Lung (tissue), 12 donors: ENCODE measurements around the gene GSPT1. TPM values are rescaled to one million over a fixed set of nuclear protein-coding genes. Genes with fewer than 3 reads are reported as not detected.

Source experiments
- ATAC-seq: fragments of 200-7000 bp; cut with Tn5 transposase; one replicate; pipeline ENCODE4 v1.9.1; 2020; ENCODE audit warnings: moderate number of reproducible peaks; ENCODE audit not compliant: insufficient read depth, low FRiP score
- DNase-seq, 3 donors: peaks; one replicate each; pipeline ENCODE4 v3.0.0-alpha.2; 2013 to 2017
- H3K27ac ChIP-seq, 2 donors: one replicate each; pipeline ENCODE4 v1.5.1; 2013; ENCODE audit warnings: mild to moderate bottlenecking in 2 of 2, moderate library complexity in 2 of 2, control low read depth in 1 of 2, inconsistent platforms in 1 of 2, low read depth in 1 of 2, low read length in 1 of 2
- H3K27me3 ChIP-seq, 3 donors: one replicate each; pipeline ENCODE4 v1.5.1; 2013; ENCODE audit warnings: low read length in 2 of 3; ENCODE audit not compliant: control insufficient read depth in 3 of 3, insufficient read depth in 3 of 3
- H3K36me3 ChIP-seq, 4 donors: one replicate each; pipeline ENCODE4 v1.5.1; 2013; ENCODE audit warnings: low read length in 4 of 4, mild to moderate bottlenecking in 1 of 4, moderate library complexity in 1 of 4; ENCODE audit not compliant: control insufficient read depth in 4 of 4, insufficient read depth in 4 of 4
- H3K4me1 ChIP-seq, 5 donors: one replicate each; pipeline ENCODE4 v1.5.1; 2013; ENCODE audit warnings: low read length in 5 of 5, mild to moderate bottlenecking in 2 of 5, moderate library complexity in 1 of 5; ENCODE audit not compliant: control insufficient read depth in 5 of 5, insufficient read depth in 5 of 5
- H3K4me3 ChIP-seq: one replicate; pipeline ENCODE4 v1.5.1; 2013; ENCODE audit warnings: mild to moderate bottlenecking, control low read depth, moderate library complexity
- H3K9ac ChIP-seq, 2 donors: one replicate each; pipeline ENCODE4 v1.5.1; 2013; ENCODE audit warnings: low read length in 2 of 2, control low read depth in 1 of 2; ENCODE audit not compliant: insufficient read depth in 1 of 2
- H3K9me3 ChIP-seq, 4 donors: one replicate each; pipeline ENCODE4 v1.5.1; 2013; ENCODE audit warnings: low read length in 3 of 4, mild to moderate bottlenecking in 1 of 4, moderate library complexity in 1 of 4; ENCODE audit not compliant: control insufficient read depth in 4 of 4, insufficient read depth in 3 of 4
- WGBS, 2 donors: extraction: QIAGEN DNeasy Blood & Tissue Kit; methylation state at CpG; one replicate each; pipeline ENCODE4 v1.1.7; 2013; 5-methylcytosine and 5-hydroxymethylcytosine counted together
- polyA plus RNA-seq, 2 donors: library from polyadenylated mRNA; stranded (reverse); fragments of 200-250 nt; gene quantifications; one replicate each; pipeline ENCODE4 v1.2.1, GENCODE V29; 2013
- total RNA-seq, 2 donors: library from RNA; depleted of rRNA in 1 of 2; stranded (reverse); fragments of >200 nt in 1 of 2; gene quantifications; one replicate each; pipeline ENCODE4 v1.2.1, GENCODE V29; 2014 to 2021
- TF ChIP-seq, protein P1 (sequence below): IDR thresholded peaks from 2 replicates; pipeline ENCODE4 v1.5.1; 2012; ENCODE audit warnings: mild to moderate bottlenecking; ENCODE audit errors: control extremely low read depth, extremely low read depth
- donor health status: control.
- donor health status: control.
- donor health status: Bipolar disorder and iron deficiency.
- donor health status: healthy.
- donor health status: DM: yes; HTN: yes; CAD: no.

GSPT1 gene
- total and polyA plus RNA-seq, 4 donors = 27.2 to 116 (median 83.6) TPM

GRCh38 chr16:11884035-11884434, 31.7 kb downstream of the GSPT1 start:
- WGBS, 2 donors = 97% methylated on average over 5 of the region's 5 CpGs
- Histone ChIP-seq H3K4me3 (no peak overlapping the region), H3K27me3 (no peaks in the 10 kb centered on the region), H3K9me3 (no peaks in the 10 kb centered on the region), H3K4me1 (no peaks in the 10 kb centered on the region), H3K36me3 (peaks cover 20 to 47% (median 26%) of the 10 kb centered on the region in 4 donors), H3K27ac (no peak overlapping the region), H3K9ac (no peak overlapping the region)
- ATAC-seq = no peak
- TF ChIP-seq, protein P1, sequence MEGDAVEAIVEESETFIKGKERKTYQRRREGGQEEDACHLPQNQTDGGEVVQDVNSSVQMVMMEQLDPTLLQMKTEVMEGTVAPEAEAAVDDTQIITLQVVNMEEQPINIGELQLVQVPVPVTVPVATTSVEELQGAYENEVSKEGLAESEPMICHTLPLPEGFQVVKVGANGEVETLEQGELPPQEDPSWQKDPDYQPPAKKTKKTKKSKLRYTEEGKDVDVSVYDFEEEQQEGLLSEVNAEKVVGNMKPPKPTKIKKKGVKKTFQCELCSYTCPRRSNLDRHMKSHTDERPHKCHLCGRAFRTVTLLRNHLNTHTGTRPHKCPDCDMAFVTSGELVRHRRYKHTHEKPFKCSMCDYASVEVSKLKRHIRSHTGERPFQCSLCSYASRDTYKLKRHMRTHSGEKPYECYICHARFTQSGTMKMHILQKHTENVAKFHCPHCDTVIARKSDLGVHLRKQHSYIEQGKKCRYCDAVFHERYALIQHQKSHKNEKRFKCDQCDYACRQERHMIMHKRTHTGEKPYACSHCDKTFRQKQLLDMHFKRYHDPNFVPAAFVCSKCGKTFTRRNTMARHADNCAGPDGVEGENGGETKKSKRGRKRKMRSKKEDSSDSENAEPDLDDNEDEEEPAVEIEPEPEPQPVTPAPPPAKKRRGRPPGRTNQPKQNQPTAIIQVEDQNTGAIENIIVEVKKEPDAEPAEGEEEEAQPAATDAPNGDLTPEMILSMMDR = no peak
- DNase-seq = no peak

DNA sequence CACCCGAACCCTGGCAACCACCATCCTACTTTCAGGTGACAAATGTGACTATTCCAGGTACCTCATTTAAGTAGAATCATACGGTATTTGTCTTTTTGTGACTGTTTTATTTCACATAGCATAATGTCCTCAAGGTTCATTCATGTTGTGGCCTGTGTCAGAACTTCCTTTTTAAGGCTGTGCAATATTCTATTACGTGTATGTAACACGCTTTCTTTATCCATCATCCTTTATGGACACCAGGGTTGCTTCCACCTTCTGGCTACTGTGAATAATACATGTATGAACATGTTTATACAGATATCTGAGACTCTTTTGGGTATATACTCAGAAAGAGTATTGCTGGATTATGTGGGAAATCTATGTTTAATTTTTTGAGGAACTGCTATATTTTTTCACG, 35.7 kb downstream of the GSPT1 start:
- ATAC-seq (no peak), DNase-seq (no peak)
- TF ChIP-seq, protein P1 = no peak
- WGBS, 2 donors = 77 to 83% methylated on average over 5 of the region's 5 CpGs
- no peaks in the 10 kb centered on the region for H3K4me1 ChIP-seq
- H3K27ac ChIP-seq = no peak overlapping the region
- H3K27me3 ChIP-seq = no peaks in the 10 kb centered on the region
- H3K4me3 ChIP-seq = no peak overlapping the region
- H3K36me3 ChIP-seq = peaks cover 24 to 47% (median 30%) of the 10 kb centered on the region in 4 donors
- H3K9me3 ChIP-seq = no peaks in the 10 kb centered on the region
- H3K9ac ChIP-seq = no peak overlapping the region

DNA sequence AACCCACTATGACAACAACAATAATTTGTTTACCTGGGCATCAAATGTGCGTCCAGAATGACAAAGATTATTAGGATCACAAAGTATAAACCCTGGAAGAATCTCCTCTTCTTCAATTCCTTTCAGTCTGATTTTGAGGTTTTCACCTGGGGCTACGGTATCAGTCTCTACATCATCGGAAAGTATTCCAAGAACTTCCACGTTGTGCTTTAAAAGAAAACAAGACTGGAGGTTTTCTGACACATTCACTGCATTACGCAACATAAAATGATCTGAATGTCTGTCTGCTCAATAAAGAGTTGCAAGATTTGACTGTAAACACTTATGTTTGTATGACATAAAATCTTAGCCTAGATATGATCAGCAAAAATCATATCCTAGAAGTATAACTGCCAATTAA, 38.4 kb downstream of the GSPT1 start:
- no peak for DNase-seq
- TF ChIP-seq, protein P1 = no peak
- no peaks in the 10 kb centered on the region for H3K4me1 ChIP-seq
- WGBS, 2 donors = 82 to 85% methylated on average over 5 of the region's 5 CpGs
- no peak for ATAC-seq
- H3K9ac ChIP-seq = no peak overlapping the region
- H3K9me3 ChIP-seq = no peaks in the 10 kb centered on the region
- H3K36me3 ChIP-seq = peaks cover 17 to 42% (median 32%) of the 10 kb centered on the region in 4 donors
- no peaks in the 10 kb centered on the region for H3K27me3 ChIP-seq
- no peak overlapping the region for H3K4me3 ChIP-seq
- H3K27ac ChIP-seq = no peak overlapping the region

DNA sequence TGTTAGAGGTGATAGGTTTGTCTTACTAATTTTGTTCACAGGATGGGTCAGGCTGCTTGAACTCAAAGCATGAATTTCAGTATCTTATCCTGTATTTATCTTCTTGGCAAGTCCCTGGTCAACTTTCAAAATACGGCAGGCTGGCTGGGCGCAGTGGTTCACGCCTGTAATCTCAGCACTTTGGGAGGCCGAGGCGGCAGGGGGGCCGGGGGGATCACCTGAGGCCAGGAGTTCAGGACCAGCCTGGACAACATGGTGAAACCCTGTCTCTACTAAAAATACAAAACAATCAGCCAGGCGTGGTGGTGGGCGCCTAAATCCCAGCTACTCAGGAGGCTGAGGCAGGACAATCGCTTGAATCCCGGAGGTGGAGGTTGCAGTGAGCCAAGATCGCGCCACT, 39.5 kb downstream of the GSPT1 start:
- Histone ChIP-seq H3K4me3 (no peak overlapping the region), H3K9ac (no peak overlapping the region), H3K27me3 (no peaks in the 10 kb centered on the region), H3K36me3 (peaks cover 17 to 36% (median 26%) of the 10 kb centered on the region in 4 donors), H3K9me3 (no peaks in the 10 kb centered on the region), H3K27ac (no peak overlapping the region), H3K4me1 (no peaks in the 10 kb centered on the region)
- TF ChIP-seq, protein P1 = no peak
- DNase-seq (no peak), ATAC-seq (no peak)
- WGBS, 2 donors = 91 to 92% methylated on average over 12 of the region's 12 CpGs
